GM06990 (cell line): Measurements from ENCODE around the gene NKIRAS1.
A peak's percentile ranks its signal among the peaks of the same experiment; 100 is the strongest.

Experiments used
- DNase-seq: peaks from one replicate; pipeline ENCODE4 v3.0.0-alpha.2; 2011; ENCODE audit not compliant: insufficient read length; ENCODE audit errors: extremely low read depth
- H3K27me3 ChIP-seq: replicated peaks from 2 replicates; pipeline ENCODE4 v1.6.0; 2011; ENCODE audit warnings: low read length; ENCODE audit not compliant: control insufficient read depth, insufficient read depth
- H3K36me3 ChIP-seq: 2 replicates; pipeline ENCODE4 v1.5.1; 2011; ENCODE audit warnings: low read length; ENCODE audit not compliant: control insufficient read depth, insufficient read depth
- H3K4me3 ChIP-seq: replicated peaks from 2 replicates; pipeline ENCODE4 v1.5.1; 2011; ENCODE audit warnings: low read depth, mild to moderate bottlenecking, control low read depth, low read length
- TF ChIP-seq, protein P1 (sequence below): IDR thresholded peaks from 2 replicates; pipeline ENCODE4 v1.5.1; 2011; ENCODE audit warnings: low read length, control low read depth, mild to moderate bottlenecking, inconsistent platforms; ENCODE audit not compliant: insufficient read depth, poor library complexity, severe bottlenecking

NKIRAS1 gene

GRCh38 chr3:23869977-23870662 is 46.7 kb downstream of the NKIRAS1 start:
- DNase-seq: no peak
- Histone ChIP-seq H3K4me3 (no peak overlapping the region), H3K36me3 (no peaks in the 10 kb centered on the region; the same call in 1 of the 2 replicates), H3K27me3 (no peaks in the 10 kb centered on the region)
- TF ChIP-seq, protein P1, sequence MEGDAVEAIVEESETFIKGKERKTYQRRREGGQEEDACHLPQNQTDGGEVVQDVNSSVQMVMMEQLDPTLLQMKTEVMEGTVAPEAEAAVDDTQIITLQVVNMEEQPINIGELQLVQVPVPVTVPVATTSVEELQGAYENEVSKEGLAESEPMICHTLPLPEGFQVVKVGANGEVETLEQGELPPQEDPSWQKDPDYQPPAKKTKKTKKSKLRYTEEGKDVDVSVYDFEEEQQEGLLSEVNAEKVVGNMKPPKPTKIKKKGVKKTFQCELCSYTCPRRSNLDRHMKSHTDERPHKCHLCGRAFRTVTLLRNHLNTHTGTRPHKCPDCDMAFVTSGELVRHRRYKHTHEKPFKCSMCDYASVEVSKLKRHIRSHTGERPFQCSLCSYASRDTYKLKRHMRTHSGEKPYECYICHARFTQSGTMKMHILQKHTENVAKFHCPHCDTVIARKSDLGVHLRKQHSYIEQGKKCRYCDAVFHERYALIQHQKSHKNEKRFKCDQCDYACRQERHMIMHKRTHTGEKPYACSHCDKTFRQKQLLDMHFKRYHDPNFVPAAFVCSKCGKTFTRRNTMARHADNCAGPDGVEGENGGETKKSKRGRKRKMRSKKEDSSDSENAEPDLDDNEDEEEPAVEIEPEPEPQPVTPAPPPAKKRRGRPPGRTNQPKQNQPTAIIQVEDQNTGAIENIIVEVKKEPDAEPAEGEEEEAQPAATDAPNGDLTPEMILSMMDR: no peak

GRCh38 chr3:23867838-23868237 is 49.0 kb downstream of the NKIRAS1 start:
- DNase-seq: no peak
- TF ChIP-seq, protein P1: no peak
- Histone ChIP-seq H3K36me3 (no peaks in the 10 kb centered on the region; the same call in 1 of the 2 replicates), H3K27me3 (no peaks in the 10 kb centered on the region), H3K4me3 (no peak overlapping the region)

DNA sequence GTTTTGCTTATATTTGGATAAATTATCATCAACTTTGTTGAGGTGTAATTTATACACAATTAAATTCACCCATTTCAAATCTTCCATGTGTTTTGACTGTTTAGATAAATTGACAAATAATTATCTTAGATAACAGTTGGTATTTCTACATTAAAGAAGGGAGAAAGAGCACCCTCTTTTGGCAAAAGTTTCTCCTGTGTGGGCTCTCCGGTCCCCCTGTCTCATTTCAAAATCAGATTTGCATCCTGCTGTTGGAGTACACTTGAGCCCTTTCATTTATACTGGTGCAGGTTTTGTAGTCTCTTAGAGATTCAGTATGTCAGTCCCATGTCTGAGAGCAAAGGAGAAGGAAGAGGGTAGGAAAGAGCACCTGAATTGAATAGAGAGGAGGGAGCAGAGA is 49.4 kb downstream of the NKIRAS1 start:
- no peaks in the 10 kb centered on the region for H3K27me3 ChIP-seq
- TF ChIP-seq, protein P1: peak; percentile 27
- H3K4me3 ChIP-seq: no peak overlapping the region
- H3K36me3 ChIP-seq: no peaks in the 10 kb centered on the region; the same call in 1 of the 2 replicates
- DNase-seq: no peak

DNA sequence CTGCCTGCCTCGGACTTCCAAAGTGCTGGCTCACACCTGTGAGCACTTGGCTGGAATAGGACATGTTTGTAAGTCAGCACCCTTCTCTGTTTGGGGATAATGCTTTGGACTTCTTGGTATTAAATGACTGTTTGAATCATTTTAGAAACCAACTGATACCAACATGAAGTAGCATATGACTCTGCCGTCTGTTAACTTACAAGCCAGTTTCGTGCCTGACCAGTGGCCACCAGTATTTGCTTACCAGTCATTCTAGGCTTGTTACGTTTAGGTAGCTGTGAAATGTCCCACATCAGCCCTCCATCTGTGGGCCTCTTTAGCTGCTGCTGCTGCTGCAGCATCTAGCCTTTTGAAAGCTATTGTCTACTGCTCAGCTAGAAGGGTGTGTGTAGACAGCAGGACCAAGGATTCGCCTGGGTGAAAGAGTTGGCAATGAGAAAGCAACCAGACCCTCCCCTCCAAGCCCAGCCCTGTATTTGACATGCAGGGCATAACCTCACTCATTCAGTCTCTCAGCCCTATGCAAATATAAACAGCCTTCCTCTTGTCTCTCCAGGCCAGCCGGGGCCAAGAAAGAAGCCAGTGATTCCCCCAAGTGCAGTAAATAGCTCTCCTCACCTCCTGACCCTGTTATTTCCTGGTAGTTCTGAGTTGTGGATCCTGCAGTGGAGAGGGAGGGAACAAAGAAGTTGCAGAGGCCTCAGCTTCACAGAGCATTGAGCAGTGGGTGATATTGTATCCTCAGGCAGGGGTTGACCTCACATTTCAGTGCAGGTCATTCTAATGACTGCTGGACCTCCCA is 51.0 kb downstream of the NKIRAS1 start:
- TF ChIP-seq, protein P1: no peak
- DNase-seq: peak; percentile 41
- Histone ChIP-seq H3K36me3 (peaks cover 2% of the 10 kb centered on the region), H3K27me3 (no peaks in the 10 kb centered on the region), H3K4me3 (peak overlapping the region; percentile 10; the same call in 1 of the 2 replicates)

- Histone ChIP-seq H3K4me3 (no peak overlapping the region), H3K27me3 (no peaks in the 10 kb centered on the region), H3K36me3 (peaks cover 2% of the 10 kb centered on the region)
- no peak for DNase-seq
- TF ChIP-seq, protein P1: no peak
Measured at GRCh38 chr3:23864931-23865330, 51.9 kb downstream of the NKIRAS1 start.
